ENCODE data around the gene RPP14.

Gene RPP14

DNA sequence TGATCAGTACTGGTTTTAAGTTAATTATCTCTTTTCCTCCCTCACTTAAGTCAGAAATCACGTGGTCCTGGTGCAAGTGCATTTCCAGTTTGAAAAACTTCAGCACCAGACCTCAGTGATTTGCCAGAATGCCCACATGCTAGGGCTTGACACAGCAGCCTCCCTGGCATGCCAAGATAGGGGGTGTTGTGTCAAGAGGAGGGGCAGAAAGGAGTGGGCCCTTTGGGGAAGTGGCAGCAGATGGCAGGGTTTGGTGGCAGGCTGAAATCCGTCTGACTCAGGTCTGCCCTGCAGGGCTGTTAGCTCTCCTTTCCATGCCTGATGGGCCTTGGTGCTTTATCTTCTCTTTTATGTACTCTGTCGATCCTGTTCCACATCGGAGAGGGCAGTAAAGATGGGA is 50.0 kb downstream of the RPP14 start:
- DNase-seq (ENCODE audit: low read depth in 2 of 2) = no peak

DNA sequence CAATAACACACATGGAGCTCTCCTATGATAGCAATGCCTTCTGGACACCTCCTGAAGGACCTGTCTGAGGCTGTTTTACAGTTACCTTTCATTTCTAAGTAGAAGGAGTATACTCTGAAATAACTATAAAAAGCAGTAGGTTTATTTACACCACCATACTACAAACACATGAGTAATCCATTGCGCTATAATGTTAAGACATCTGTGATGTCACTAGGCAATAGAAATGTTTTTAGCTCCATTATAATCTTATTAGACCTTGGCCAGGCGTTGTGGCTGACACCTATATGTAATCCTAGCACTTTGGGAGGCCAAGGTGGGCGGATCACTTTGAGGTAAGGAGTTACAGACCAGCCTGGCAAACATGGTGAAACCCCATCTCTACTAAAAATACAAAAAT is 51.4 kb downstream of the RPP14 start:
- DNase-seq (ENCODE audit: low read depth in 2 of 2) = no peak

DNA sequence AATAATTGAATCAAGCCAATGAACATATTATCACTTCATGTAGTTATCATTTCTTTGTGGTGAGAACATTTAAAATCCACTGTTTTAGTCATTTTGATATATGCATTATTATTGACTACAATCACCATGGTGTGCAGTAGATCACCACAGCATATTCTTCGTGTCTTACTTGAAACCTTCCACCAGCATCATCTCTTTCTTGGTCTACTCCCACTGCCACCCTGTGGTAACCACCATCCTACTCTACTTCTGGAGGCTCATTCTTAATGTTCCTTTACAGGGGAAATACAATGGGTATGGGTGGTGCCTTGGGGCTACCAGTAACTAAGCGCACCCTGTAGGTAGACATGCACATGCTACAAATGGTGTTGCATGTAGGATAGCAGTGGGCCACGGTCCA is 52.0 kb downstream of the RPP14 start:
- no peak for DNase-seq (ENCODE audit: low read depth in 2 of 2)

DNA sequence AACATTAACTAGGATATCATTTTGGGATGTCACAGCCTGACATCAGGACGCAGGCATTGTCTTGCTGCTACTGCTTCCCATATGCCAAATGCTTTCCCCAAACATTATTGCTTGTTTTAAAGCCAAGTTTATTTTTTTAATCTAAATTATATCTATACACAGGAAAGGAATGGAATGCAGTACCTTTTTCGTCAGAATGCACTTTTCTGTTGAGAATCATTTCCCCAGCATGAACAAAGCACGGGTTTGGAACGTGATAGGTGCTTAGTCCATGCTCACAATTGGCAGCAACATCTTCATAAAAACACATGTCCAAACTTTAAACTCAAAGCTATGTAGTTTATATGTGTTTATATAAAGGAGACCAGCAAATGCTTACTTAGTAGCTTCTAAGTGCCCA is 52.8 kb downstream of the RPP14 start:
- no peak for DNase-seq (ENCODE audit: low read depth in 2 of 2)

DNA sequence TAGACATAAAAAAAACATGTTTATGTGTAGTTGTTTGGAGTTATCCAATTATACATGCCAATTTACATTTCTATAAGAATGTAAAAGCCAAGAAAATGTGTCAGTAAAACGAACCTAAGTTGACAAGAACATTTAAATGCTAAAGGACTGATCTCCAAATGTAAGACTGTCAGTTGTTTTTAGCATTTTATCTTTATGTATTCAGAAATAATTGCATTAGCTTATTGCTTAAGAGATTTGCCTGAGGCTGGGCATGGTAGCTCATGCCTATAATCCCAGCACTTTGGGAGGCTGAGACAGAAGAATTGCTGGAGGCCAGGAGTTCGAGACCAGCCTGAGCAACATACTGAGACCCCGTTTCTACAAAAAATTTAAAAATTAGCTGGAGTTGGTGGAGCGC is 53.6 kb downstream of the RPP14 start:
- no peak for DNase-seq (ENCODE audit: low read depth in 2 of 2)

DNA sequence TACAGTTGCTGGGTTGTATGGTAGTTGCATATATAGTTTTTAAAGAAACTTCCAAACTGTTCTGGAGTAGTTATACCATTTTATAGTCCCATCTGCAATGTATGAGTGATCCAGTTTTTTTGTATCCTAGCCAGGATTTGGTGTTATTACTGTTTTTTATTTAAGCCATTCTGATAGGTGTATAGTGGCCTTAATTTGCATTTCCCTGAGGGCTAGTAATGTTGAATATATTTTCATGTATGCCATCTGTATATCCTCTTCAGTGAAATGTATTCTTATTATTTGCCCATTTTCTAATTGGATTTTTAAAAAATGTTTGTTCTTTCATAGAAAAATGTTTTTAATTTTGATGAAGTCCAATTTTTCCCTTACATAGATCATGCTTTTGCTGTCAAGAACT is 55.8 kb downstream of the RPP14 start:
- no peak for DNase-seq (ENCODE audit: low read depth in 2 of 2)

DNA sequence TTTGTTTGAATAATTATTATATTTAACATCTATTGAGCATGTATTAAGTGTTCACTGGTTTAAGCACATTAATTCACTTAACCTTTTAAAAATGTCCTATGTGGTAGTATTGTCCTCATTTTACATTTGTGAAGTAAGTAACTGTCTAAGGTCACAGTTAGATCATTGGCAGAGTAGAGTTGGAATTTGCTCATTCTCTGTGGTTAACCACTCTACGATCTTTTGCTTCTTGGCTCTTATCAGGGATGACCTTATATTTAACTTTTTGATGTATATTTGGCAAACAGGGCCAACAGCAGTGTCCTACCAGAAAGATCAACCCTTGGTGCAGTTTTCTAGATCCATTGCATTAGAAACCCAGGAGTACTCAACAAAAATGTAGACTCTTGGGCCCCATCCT is 60.7 kb downstream of the RPP14 start:
- no peak for DNase-seq (ENCODE audit: low read depth in 2 of 2)

DNA sequence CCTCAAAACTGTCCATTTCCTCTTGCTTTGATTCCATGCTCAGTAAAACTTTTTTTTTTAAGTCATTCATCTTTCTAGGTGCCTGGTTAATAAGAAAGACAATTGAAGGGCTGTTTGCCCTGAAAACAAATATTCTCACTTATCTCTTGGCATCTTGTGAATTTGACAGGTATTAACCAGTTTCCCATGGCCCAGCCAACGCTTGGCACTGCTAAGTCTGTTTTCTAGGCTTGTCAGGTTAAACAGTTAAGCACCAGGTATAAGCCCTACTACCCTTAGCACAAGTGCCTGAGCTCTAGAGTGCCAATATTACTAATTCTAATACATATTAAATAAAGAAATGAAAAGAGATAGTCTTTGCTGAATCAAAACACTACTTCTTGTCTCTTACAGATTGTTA is 63.0 kb downstream of the RPP14 start:
- DNase-seq (ENCODE audit: low read depth in 2 of 2) = no peak
